ENCODE data around the gene CEMIP. TPM values are rescaled to one million over a fixed set of nuclear protein-coding genes. Genes with fewer than 3 reads are reported as not detected.

Gene CEMIP
- total RNA-seq, 1 experiment from 2014 or later = 0.07 TPM

- Mint-ChIP-seq H3K27ac (ENCODE audit: unreplicated experiment) (no peak overlapping the region), H3K36me3 (ENCODE audit: insufficient read depth, unreplicated experiment) (peaks cover 13% of the 10 kb centered on the region), H3K27me3 (ENCODE audit: insufficient read depth, unreplicated experiment) (no peaks in the 10 kb centered on the region), H3K9me3 (ENCODE audit: unreplicated experiment) (no peaks in the 10 kb centered on the region), H3K4me3 (ENCODE audit: unreplicated experiment) (no peak overlapping the region), H3K4me1 (ENCODE audit: low read depth, unreplicated experiment) (no peaks in the 10 kb centered on the region)
- CTCF ChIA-PET = no interaction called here
- Histone ChIP-seq H3K4me3 (ENCODE audit: low read depth, low read length) (no peak overlapping the region), H3K27me3 (replicated peaks; ENCODE audit: control insufficient read depth, insufficient read depth, low read length) (no peaks in the 10 kb centered on the region), H3K4me1 (no peaks in the 10 kb centered on the region), H3K36me3 (ENCODE audit: control insufficient read depth, insufficient read depth, low read length) (no peaks in the 10 kb centered on the region), H3K9me3 (no peaks in the 10 kb centered on the region)
- DNase-seq = no peak
- intact Hi-C loops (cut with micrococcal nuclease; ENCODE audit: unreplicated experiment) = no loop called here
- no peak for TF ChIP-seq CTCF (IDR thresholded peaks at IDR 0.05; ENCODE audit: insufficient read depth in 1 of 2, low read depth in 1 of 2, low read length in 1 of 2, severe bottlenecking in 1 of 2, unreplicated experiment in 1 of 2)
- BruUV-seq (replicated peaks) = no TSS peak
- POLR2A ChIA-PET = no interaction called here
These were observed 27.0 kb upstream of the CEMIP start for GRCh38 chr15:80752204-80752603.

- H3K9me3 Mint-ChIP-seq (ENCODE audit: unreplicated experiment) = no peaks in the 10 kb centered on the region
- intact Hi-C loops (cut with micrococcal nuclease; ENCODE audit: unreplicated experiment) = no loop called here
- TF ChIP-seq CTCF (IDR thresholded peaks at IDR 0.05; ENCODE audit: insufficient read depth in 1 of 2, low read depth in 1 of 2, low read length in 1 of 2, severe bottlenecking in 1 of 2, unreplicated experiment in 1 of 2) = no peak
- Histone ChIP-seq H3K4me1 (no peaks in the 10 kb centered on the region), H3K4me3 (ENCODE audit: low read depth, low read length) (no peak overlapping the region), H3K27me3 (replicated peaks; ENCODE audit: control insufficient read depth, insufficient read depth, low read length) (no peaks in the 10 kb centered on the region), H3K9me3 (no peaks in the 10 kb centered on the region), H3K36me3 (ENCODE audit: control insufficient read depth, insufficient read depth, low read length) (no peaks in the 10 kb centered on the region)
- H3K4me1 Mint-ChIP-seq (ENCODE audit: low read depth, unreplicated experiment) = no peaks in the 10 kb centered on the region
- H3K27me3 Mint-ChIP-seq (ENCODE audit: insufficient read depth, unreplicated experiment) = no peaks in the 10 kb centered on the region
- DNase-seq = no peak
- ChIA-PET CTCF (no interaction called here), POLR2A (no interaction called here)
- H3K36me3 Mint-ChIP-seq (ENCODE audit: insufficient read depth, unreplicated experiment) = peaks cover 9% of the 10 kb centered on the region
- H3K4me3 Mint-ChIP-seq (ENCODE audit: unreplicated experiment) = no peak overlapping the region
- BruUV-seq (replicated peaks) = no TSS peak
- H3K27ac Mint-ChIP-seq (ENCODE audit: unreplicated experiment) = no peak overlapping the region
These were observed 26.0 kb upstream of the CEMIP start for GRCh38 chr15:80753161-80753560.

- Mint-ChIP-seq H3K9me3 (ENCODE audit: unreplicated experiment) (no peaks in the 10 kb centered on the region), H3K27me3 (ENCODE audit: insufficient read depth, unreplicated experiment) (no peaks in the 10 kb centered on the region), H3K36me3 (ENCODE audit: insufficient read depth, unreplicated experiment) (peaks cover 9% of the 10 kb centered on the region), H3K27ac (ENCODE audit: unreplicated experiment) (no peak overlapping the region), H3K4me3 (ENCODE audit: unreplicated experiment) (no peak overlapping the region), H3K4me1 (ENCODE audit: low read depth, unreplicated experiment) (no peaks in the 10 kb centered on the region)
- no peaks in the 10 kb centered on the region for H3K36me3 ChIP-seq (ENCODE audit: control insufficient read depth, insufficient read depth, low read length)
- no peaks in the 10 kb centered on the region for H3K9me3 ChIP-seq
- ChIA-PET CTCF (no interaction called here), POLR2A (no interaction called here)
- H3K27me3 ChIP-seq (replicated peaks; ENCODE audit: control insufficient read depth, insufficient read depth, low read length) = no peaks in the 10 kb centered on the region
- intact Hi-C loops (cut with micrococcal nuclease; ENCODE audit: unreplicated experiment) = no loop called here
- no peak overlapping the region for H3K4me3 ChIP-seq (ENCODE audit: low read depth, low read length)
- H3K4me1 ChIP-seq = no peaks in the 10 kb centered on the region
- no peak for TF ChIP-seq CTCF (IDR thresholded peaks at IDR 0.05; ENCODE audit: insufficient read depth in 1 of 2, low read depth in 1 of 2, low read length in 1 of 2, severe bottlenecking in 1 of 2, unreplicated experiment in 1 of 2)
- BruUV-seq (replicated peaks) = no TSS peak
- DNase-seq = no peak
These were observed 25.2 kb upstream of the CEMIP start for GRCh38 chr15:80754014-80754413.
